GM12872 (cell line): ENCODE results near the gene AGO1.

Experiments used
- TF ChIP-seq, protein P1 (sequence below): IDR thresholded peaks from 3 replicates; pipeline ENCODE4 v1.5.1; 2011; ENCODE audit warnings: low read depth, mild to moderate bottlenecking, low read length, moderate library complexity; ENCODE audit not compliant: insufficient read depth

The AGO1 gene

GRCh38 chr1:35847935-35848565 is 35.0 kb upstream of the AGO1 start:
- TF ChIP-seq, protein P1, sequence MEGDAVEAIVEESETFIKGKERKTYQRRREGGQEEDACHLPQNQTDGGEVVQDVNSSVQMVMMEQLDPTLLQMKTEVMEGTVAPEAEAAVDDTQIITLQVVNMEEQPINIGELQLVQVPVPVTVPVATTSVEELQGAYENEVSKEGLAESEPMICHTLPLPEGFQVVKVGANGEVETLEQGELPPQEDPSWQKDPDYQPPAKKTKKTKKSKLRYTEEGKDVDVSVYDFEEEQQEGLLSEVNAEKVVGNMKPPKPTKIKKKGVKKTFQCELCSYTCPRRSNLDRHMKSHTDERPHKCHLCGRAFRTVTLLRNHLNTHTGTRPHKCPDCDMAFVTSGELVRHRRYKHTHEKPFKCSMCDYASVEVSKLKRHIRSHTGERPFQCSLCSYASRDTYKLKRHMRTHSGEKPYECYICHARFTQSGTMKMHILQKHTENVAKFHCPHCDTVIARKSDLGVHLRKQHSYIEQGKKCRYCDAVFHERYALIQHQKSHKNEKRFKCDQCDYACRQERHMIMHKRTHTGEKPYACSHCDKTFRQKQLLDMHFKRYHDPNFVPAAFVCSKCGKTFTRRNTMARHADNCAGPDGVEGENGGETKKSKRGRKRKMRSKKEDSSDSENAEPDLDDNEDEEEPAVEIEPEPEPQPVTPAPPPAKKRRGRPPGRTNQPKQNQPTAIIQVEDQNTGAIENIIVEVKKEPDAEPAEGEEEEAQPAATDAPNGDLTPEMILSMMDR, result no peak

GRCh38 chr1:35850051-35850450 is 33.0 kb upstream of the AGO1 start:
- TF ChIP-seq, protein P1, result no peak

DNA sequence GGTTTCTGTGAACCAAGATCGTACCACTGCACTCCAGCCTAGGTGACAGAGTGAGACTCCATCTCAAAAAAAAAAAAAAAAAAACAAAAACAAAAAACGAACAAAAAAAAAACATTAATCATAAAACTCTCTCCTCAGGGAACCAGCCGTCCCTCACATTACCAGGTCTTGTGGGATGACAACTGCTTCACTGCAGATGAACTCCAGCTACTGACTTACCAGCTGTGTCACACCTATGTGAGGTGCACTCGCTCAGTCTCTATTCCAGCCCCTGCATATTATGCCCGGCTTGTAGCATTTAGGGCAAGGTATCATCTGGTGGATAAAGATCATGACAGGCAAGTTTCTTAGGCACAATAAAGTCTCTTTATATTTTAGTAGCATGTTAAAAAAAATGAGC is 32.3 kb upstream of the AGO1 start:
- TF ChIP-seq, protein P1, result no peak

DNA sequence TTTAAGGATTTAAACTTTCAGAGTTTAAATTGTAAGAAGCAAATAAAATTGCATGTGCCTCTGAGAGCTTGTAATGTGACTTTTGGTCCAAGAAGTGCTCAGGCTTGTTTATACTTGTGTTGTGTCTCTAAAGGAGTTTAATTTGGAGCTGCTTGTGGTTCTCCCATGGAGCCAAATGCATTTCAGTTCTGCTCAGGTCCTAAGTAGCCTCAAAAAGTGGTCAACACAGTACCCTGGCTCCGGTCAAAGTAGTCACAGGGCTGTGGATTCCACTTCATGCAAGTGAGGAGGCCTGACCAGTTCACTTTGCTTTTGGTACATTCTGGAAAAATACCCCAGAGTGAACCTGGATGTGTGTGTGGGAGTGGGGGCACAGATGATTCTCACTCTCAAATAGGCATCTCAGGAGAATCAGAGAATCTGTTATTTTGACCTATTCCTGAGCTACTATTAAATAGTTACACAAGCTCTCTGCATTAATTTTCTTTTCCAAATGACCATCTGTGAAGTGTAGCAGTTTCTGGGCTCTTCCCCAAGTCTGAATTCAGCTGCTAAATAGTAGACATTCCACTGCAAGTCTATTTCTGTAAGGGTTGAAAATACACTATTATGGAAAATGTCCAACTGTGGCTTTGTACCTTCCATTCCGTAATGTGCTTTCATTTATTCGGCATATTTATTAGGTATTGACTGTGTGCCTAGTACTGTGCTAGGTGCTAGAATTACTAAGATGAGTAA is 31.7 kb upstream of the AGO1 start:
- TF ChIP-seq, protein P1, result no peak

DNA sequence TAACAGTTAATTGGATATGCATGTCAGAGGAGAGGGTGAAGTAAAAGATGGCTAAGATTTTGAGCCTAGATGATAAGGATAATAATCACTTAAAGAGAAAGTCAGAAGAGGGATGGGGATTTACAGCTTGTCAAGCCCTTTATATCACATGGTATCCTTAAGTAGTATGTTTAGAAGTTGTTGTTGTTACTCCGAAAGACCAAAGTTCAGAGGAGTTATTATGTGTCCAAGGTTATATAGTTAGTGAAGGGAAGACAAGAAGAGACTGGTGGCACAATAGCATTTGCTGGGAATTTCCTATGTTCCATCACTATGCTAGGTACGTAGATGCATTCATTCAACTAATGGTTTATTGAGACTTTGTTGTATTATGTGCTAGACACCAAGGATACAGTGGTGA is 30.8 kb upstream of the AGO1 start:
- TF ChIP-seq, protein P1, result no peak

DNA sequence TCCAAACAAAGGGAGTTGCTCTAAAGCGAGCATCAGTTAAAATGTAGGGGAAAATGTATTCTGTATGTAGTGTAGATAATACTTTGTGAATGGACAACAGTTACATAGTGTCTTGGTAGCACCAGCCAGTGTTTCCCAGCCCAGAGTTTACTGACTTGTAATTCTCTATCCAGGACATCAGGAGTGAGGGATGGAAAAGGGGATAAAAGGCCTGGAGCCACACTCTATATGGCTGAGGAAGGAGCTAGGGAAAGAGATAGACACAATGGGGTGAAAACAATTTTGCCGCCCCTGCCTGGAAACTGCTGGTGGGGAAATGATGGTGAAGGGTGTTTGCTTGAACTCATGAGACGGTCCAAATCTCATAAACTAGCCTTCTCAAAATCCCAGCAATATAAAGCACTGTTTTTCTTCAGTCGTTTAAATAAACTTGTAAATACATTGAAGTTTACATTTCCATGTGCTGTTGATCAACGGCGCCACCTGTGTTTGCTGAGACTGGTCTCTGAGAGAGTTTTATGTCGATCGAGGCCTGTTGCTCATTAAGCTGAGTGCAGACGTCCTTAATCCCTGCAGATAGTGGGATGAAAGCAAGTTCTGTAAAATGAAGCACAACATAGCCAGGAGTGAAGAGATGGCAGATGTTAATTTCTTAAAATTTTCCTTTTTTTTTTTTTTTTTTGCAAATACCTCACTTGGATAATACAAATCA is 27.9 kb upstream of the AGO1 start:
- TF ChIP-seq, protein P1, result no peak

DNA sequence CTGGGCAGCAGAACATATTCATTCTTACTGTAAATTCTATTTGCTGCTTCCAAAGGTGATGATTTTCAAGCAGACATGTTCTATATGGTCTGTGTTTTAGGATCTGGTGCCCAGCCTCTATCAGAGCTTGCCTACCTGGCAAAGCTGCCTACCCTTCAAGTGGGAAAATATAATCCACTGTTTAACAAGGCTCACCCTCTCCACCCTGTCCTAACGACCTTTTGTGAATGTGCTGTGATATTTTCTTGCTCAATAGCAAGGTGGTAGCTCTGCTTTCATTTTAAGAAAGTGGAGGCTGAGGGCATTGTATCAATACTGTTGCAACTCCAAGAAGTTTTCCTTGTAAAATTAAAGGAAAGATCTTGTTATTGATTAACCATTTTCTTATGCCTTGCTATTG is 26.0 kb upstream of the AGO1 start:
- TF ChIP-seq, protein P1, result no peak
